ENCODE data around the gene TNKS1BP1.
"Not testable (repeated sequence)": the region's sequence is repeated elsewhere in the genome, so short reads cannot be mapped to it uniquely, and the experiment has no call there.

Gene TNKS1BP1

DNA sequence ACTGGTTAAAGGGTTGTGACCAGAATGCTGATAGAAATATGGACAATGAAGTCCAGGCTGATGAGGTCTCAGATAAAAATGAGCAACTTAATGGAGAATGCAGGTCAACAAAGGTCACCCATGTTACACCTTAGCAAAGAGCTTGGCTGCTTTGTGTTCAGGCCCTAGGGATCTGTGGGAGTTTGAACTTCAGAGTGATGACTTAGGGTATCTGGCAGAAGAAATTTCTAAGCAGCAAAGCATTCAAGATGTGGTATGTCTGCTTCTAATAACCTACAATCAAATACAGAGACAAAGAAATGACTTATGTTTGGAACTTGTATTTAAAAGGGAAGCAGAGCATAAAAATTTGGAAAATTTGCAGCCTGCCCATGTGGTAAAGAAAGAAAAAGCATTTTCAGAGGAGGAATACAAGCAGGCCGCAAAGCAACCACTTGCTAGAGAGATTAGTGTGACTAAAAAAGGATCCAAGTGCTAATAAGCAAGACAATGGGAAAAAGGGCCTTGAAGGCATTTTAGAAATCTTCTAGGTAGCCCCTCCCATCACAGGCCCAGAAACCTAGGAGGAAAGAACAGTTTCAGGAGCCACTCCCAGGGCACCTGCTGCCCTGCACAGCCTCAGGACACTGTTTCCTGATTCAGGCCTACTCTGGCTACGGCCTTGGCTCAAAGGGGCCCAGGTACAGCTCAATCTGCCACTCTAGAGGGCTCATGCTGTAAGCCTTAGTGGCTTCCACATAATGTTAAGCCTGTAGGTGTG lies 41.3 kb downstream of the TNKS1BP1 start:
- no peak for DNase-seq (ENCODE audit: low read depth)

DNA sequence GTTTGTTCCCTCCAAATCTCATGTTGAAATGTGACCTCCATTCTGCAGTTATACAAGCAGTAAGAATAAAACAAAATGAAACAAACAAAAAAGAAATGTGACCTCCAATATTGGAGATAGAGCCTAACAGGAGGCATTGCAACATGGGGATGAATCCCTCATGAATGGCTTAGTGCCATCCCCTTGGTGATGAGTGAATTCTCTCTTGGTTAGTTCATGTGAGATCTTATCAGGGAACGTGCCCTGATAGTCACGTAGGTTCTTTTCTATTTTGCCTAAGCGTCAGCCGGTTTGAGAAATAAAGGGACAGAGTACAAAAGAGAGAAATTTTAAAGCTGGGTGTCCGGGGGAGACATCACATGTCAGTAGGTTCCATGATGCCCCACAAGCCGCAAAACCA lies 43.2 kb downstream of the TNKS1BP1 start:
- DNase-seq (ENCODE audit: low read depth) = not testable (repeated sequence)

DNA sequence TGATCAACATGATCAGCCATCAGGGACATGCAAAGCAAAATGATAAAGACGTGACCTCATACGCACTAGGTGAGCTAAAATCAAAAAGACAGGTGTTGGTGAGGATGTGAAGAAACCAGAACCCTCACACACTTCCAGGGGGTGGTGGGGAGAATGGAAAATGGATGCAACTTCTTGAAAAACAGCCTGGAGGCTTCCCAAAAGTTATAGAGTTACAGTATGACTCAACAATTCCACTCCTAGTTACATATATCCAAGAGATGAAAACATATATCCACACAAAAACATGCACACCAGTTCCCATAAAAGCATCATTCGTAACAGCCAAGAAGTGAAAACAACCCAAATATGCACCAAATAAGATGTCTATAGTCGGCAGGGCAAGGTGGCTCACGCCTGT lies 45.6 kb downstream of the TNKS1BP1 start:
- no peak for DNase-seq (ENCODE audit: low read depth)

DNA sequence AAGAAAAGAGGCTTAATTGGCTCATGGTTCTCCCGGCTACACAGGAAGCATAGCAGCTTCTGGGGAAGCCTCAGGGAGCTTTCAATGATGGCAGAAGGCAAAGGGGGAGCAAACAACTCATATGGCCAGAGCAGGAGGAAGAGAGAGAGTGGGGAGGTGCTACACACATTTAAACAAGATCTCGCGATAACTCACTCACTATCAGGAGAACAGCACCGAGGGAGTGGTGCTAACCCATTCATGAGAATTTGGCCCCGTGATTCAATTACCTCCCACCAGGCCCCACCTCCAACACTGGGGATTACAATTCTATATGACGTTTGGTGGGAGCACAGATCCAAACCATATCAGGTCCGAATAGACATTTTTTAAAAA lies 46.0 kb downstream of the TNKS1BP1 start:
- no peak for DNase-seq (ENCODE audit: low read depth)

DNA sequence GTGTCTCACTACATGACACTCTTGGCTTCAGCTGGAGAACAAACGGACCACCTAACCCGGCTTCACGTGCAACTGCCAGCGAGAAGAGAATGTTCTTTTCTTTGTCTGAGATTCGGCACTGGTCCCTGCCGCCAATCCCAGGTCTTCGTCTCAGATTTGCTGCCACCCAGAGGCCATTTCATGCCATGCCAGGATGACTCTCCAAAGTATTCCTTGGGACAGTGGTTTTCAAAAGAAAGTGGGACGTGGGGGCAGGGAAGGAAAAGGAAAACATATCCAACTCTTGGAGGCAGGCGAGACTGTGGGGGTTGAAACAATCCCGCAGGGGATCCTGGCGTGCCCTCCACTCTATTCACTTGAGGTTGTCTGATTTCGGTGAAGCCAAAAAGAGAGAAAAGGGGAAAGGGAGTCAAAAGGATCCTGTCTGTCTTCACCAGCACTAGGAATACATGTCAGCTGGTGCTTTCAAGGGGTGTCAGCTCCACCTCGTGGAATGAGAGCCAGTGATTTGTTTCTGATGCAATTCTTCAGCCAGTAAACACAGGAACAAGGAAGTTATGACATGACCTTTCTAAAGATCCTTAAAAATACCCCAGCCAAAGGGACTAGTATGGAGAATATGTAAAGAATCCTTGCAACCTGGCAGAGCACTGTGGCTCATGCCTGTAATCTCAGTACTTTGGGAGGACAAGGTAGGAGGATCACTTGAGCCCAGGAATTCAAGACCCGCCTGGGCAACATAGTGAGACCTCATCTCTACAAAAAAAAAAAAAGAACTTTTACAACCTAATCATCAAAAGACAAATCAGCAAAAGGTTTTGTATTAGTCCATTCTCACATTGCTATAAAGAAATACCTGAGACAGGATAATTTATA lies 46.7 kb downstream of the TNKS1BP1 start:
- DNase-seq (ENCODE audit: low read depth) = no peak

DNA sequence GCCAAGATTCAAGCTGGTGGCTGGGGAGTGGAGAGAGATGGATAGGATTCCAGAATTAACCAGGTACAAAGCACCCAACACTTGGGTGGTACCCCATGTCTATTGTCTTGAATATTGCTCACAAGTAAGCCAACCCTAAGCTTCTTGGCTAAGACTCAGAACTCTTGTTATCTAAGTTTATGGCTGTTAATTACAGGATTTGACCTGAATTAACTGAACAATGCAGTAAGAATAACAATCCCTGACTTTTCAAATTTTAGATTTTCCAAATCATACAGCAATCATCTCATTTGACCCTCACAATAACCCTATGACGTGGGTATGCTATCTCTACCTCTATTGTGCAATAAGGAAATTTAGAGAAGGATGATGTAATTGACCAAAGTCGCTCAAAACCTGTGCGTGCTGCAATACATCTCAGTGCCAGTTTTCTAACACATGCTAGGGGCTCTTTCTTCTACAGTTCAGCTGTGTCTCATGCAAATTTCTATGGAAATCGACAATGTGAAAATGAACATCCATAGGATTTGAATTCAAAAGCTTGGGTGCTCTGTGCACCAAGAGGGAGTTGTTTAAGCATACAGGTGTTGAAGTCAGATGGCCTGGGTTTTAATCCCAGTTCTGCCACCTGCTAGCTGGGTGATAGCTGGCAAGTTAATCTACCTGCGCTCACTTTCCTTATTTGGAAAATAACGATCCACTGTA lies 47.6 kb downstream of the TNKS1BP1 start:
- no peak for DNase-seq (ENCODE audit: low read depth)

DNA sequence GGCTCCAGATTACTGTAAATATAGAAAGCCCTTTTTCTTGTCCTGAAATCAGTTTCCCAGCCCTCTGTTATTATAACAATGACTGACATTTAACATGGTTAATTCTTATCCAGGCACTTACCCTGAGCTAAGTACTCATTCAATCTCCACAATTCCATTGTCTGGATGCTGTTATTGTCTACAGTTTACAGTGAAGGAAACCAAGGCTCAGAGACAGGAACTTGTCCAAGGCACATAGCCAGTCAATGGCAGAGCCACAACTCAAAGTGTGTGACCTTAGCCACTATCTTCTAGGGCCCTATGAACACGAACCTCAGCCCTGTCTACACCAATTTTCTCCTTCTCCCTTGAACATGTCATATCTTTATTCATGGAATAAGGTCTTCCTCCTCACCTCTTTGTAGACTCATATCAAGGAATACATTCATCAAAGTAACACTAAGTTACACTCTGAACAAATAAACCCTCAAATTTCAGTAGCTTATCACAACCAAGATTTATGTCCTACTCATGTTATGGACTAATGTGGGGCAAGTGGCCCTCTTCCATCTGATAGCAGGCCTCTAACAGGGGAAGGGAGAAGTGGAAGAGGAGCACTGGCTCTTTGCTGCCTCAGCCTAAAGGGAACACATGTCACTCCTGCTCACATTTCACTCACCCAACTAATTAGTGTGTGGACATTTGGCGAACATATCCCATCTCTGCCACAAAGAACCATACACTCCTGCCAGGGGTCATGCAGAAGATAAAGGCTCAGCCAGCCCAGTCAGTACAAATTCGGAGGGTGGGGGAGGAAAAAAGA lies 48.4 kb downstream of the TNKS1BP1 start:
- DNase-seq (ENCODE audit: low read depth) = no peak

DNA sequence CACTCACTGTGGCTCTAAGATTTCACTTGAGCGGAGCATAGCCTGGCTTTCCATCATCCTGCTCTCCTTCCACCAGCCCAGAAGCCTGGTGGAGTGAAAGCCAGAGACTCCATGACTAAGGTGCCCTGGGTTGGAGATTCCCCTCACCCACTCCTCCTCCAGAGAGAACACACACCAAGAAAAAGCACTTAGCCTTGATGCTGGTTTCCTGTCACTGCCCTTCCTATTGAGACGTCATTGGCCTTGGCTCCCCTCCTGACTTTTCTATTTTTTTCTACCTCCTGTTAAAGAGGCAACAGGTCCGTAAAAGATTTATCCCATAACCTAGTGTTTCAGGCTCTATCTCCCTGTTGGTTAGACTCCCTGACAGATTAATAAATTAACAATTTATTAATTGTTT lies 49.2 kb downstream of the TNKS1BP1 start:
- no peak for DNase-seq (ENCODE audit: low read depth)

DNA sequence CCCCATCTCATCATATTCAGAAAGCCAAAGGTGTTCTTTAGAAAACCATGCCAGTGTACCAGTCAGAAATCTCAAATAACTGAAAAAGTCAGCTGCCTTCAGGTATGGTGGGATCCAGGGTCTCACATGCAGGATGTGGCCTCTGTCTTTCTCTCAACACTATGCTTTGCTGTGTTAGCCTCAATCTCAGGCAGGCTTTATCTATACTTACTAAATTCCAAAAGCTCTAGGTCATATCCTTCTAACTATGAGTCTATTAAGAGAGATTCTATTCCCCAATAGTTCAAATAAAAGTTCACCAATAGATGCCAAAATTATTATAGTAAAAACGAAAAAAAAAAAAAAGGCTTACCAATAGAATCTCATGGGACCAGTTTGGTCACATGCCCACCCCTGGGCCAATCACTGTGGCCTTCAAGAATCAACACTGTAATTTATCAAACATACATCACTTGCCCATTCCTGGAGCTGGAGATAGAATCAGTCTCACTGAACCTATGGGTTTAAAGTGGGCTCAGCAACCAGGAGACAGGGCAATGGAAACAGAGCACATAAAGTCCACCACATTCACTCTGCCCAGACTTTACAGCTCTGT lies 49.8 kb downstream of the TNKS1BP1 start:
- DNase-seq (ENCODE audit: low read depth) = no peak

DNA sequence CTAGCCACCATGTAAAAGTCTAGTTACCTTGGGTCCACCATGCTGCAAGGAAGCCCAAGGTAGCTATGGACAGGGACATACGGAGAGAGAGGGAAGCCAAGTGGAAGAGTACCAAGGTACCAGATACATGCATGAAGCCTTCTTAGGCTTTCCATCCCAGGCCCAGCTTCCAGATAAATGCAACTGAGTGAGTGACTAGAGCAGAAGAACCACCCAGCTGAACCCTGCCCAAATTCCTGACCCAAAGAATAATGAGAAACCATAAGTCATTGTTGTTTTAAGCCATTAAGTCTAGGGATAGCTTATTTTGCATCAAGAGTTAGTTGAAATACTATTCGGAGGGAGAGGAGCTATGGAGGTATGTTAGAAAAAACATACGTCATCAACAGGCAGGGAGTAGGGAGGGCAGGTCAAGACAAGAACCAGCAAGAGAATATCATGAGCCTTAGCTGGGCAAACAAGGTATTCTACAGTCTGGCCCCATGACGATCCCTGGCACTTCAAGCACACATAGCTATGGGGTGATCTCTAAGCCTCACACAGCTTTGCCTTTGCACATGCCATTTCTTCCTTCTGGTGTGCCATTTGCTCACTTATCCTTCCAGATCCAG lies 51.2 kb downstream of the TNKS1BP1 start:
- DNase-seq (ENCODE audit: low read depth) = no peak

DNA sequence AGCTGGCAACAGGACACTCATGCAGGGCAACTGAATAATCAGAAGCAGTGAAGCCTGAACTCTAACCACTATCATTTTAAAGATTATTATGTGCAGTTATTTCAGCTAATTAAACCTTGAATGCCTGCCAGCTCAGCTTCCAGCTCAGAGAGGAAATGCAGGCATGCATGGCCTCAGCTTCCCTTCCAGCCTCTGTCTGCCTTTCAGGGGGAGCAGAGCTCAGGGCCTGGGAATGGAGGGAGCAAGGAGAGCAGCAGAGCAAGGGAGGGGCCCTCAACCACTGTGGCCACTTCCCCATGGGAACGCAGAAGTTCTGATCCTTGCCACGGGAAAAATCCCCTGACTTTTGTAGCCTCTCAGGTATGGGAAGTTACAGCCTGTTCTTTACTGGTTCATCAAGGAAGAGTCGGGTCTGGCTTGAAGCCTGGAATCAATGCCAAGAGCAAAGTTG lies 55.2 kb downstream of the TNKS1BP1 start:
- DNase-seq (ENCODE audit: low read depth) = no peak

DNA sequence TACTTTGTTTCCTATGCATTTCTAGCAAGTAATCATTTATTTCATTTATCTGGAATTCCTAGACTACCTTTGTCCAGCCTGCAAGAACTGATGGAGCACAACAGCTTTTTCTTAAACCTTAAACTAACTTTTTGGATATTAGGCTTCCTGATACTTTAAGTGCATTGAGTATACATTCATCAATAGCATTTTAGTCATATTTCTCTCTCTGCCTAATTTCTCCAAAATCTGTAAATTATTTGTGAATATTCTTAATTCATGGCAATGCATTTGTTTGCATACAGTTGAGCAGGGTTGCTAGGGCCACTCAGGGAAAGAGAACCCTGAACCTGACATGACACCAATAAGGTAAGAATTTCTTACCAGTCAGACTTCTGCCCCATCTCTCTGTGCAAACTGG lies 58.6 kb downstream of the TNKS1BP1 start:
- no peak for DNase-seq (ENCODE audit: low read depth)

DNA sequence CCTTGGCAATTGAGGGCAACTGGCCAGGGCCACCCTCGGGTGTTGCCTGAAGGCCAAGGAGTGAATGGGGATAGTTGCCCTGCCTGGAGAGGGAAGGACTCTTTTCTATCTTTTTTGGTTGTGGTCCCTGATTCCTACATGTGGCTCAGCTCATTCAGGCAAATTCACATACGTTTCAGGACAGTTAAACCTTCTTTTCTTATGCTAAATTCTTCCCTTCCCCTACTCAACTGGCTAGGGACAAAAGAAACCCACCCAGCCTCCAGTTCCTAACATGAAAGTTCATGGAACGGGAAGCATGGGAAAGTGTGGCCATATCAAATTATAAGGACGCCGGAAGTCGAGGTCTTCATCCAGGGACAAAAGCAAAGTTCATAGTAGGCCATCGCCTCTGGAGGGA lies 61.4 kb downstream of the TNKS1BP1 start:
- DNase-seq (ENCODE audit: low read depth) = no peak

DNA sequence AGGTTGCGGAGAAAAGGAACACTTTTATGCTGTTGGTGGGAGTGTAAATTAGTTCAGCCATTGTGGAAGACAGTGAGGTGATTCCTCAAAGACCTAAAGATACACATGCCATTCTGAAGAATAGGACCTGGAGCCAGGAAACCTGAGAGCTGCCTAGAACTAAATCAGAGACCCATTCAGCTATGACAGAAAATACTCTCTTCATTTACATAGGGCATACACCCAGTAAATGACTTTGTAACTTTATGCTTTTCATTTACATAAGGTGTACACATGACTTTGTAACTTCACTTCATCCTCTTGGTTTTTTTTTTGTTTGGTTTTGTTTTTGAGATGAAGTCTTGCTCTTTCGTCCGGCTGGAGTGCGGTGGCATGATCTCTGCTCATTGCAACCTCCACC lies 62.6 kb downstream of the TNKS1BP1 start:
- DNase-seq (ENCODE audit: low read depth) = no peak

DNA sequence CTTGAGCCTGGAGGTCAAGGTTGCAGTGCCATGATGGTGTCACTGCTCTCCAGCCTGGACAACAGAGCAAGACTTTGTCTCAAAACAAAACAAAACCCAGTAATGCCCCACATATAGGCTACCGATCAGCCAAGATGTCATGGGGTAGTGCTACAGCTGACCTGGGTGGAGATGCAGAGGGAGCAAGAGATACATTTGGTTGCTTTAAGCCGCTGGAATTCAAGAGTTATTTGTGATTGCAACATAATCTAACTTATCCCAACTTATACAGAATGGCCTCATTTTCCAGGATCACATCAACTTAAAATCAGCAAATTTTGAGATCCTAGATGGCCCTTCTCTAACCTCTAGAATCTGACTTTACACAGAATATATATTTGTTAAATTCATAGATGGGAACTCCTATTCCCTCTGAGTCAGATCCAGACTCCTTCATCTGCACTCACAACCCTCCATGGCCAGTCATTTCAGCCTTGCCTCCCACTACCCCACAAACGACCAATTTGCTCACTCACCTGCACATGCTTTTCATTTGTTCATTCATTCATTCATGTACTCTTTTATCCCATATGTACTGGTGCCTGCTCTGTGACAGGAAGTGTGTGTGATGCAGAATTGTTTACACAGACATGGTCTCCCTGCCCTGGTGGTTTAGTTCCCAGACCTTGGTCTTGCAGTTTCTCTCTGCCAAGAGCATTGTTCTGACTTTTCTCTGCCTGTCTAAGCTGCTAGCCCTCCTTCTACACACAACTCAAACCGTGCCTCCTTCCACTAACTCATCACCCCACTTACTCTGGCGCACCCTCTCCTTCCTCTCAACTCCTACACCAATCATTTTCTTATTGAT lies 63.6 kb downstream of the TNKS1BP1 start:
- DNase-seq (ENCODE audit: low read depth) = no peak

DNA sequence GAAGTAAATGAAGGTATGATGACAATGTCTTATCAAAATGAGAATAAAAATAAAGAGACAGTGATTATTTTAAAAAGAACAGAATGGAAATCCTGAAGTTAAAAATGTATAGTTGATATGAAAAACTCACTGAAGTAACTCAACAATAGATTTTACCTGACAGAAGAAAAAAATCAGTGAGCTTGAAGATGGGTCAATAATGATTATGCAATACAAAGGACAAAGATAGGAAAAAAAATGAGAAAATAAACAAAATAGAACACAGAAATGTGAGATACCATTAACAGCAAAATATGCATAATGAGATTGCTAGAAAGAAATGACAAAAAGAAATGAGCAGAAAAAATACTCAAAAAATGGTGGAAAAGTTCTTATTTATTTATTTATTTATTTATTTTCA lies 68.6 kb downstream of the TNKS1BP1 start:
- DNase-seq (ENCODE audit: low read depth) = no peak

DNA sequence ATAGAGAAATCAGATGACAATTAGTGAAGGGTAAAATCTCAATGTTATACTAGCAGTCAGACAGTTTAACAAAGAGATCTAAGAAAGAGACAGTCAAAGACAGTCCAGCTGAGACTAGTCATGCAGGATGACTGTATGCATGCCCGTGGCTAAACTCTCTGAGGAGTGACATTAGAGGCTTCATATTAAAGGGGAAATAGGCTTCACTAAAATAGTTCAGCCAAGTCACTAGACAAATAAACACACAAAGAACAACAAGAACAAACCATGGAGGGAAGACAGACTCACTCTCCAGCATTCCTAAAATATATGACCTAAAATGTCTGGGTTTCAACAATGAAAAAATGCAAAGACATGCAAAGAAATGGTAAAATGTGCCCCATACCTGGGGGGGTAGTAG lies 69.1 kb downstream of the TNKS1BP1 start:
- DNase-seq (ENCODE audit: low read depth) = no peak

DNA sequence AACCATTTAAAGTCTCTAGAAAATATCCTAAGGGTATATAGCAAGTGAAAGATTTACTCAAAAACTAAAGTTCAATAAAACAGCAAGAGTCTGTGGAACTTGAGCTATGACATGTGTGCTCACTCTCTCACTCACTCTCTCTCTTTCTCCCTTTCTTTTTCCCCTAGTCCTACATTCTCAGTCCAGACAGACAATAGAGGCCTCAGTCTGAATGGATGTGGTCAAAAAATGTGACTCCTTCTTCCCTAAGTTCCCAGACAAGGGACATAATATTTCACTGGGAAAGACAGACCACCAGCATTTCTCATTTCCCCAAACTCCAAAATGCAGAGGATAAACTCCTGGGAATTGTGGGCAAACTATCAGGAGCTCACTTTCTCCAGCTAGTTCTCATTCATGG lies 70.1 kb downstream of the TNKS1BP1 start:
- no peak for DNase-seq (ENCODE audit: low read depth)

DNA sequence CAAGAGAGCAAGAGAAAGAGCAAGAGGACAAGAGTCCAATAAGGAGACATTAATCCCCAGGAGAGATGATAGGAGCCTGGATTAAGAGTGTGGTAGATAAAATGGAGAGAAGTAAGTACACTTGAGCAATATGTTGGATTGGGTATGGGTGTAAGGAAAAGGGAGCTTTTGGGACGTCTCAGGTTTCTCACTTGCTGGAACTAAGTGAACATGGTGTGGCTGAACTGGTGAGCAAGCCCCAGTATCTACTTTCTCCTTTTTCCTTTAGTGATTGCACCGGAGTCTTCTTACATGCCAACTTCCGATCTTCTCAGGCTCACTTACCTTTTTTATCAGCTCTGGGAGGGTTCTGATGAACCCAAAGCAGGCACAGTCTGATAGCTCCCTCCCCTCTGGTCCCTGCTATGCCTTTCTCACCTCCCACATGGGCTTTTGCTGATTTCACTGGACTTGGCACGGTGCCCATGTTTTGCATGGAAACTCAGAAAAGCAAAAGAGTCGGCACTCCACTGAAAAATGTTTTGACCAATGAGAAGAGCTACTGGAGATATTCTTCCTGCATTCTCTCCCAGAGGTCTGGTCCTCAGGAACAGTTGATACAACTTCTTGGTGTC lies 73.2 kb downstream of the TNKS1BP1 start:
- DNase-seq (ENCODE audit: low read depth) = no peak

DNA sequence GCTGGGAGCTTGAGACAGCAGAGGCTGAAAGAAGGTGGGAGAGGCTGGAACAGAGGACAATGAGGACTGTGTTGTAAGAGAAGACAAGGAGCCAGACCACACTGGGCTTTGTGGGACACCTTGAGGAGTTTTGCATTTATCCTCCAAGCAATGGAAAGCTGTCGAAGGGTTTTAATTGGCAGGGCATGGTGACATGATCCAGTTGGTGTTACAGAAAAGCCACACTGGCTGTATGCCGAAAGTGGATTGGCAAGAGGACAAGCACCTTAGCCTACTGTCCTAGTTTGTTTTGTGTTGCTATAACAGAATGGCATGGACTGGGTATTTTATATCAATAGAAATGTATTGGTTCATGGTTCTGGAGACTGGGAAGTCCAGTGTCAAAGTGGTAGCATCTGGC lies 73.7 kb downstream of the TNKS1BP1 start:
- no peak for DNase-seq (ENCODE audit: low read depth)

Data from activated T-helper 9 cell treated with anti-CD3 and anti-CD28 coated beads, Interleukin-2, amount 50 U/mL, for 16 hours (primary cell).